BJ (cell line): ENCODE measurements around the gene PDE4C. TPM values are rescaled to one million over a fixed set of nuclear protein-coding genes. Genes with fewer than 3 reads are reported as not detected.

ENCODE experiments used
- CTCF ChIA-PET: fragments of 350-600 bp; formaldehyde crosslinking; extraction: SDS; loops from one replicate; lab custom pipeline; 2021; ENCODE audit warnings: antibody characterized with exemption, inconsistent platforms; lab: Yijun Ruan, JAX
- POLR2A ChIA-PET: fragments of 300-600 bp; sonication (Branson Sonifier 250); formaldehyde crosslinking; extraction: SDS; loops from one replicate; lab custom pipeline; 2021; ENCODE audit warnings: antibody characterized with exemption; lab: Charles Lee
- DNase-seq: peaks from one replicate; pipeline ENCODE4 v3.0.0-alpha.2; 2011; ENCODE audit warnings: low read depth
- H3K27me3 ChIP-seq: 2 replicates; pipeline ENCODE4 v1.6.0; 2011; ENCODE audit warnings: low read length; ENCODE audit not compliant: control insufficient read depth, insufficient read depth
- H3K36me3 ChIP-seq: 2 replicates; pipeline ENCODE4 v1.5.1; 2011; ENCODE audit warnings: low read length; ENCODE audit not compliant: control insufficient read depth, insufficient read depth
- H3K4me3 ChIP-seq: 2 replicates; pipeline ENCODE4 v1.5.1; 2011; ENCODE audit warnings: low read depth, mild to moderate bottlenecking, control low read depth, low read length
- CTCF ChIP-seq: IDR thresholded peaks from 2 replicates; pipeline ENCODE4 v1.5.1; 2011; ENCODE audit warnings: low read depth, mild to moderate bottlenecking, control low read depth, inconsistent platforms, low read length, moderate library complexity; ENCODE audit not compliant: insufficient read depth
- polyA plus RNA-seq: library from polyadenylated mRNA; depleted of rRNA; stranded (reverse); fragments of >200 nt; gene quantifications from 2 replicates; pipeline ENCODE4 v1.2.3, GENCODE V29; 2011

The PDE4C gene
- polyA plus RNA-seq, 1 experiment: 0.06 TPM

DNA sequence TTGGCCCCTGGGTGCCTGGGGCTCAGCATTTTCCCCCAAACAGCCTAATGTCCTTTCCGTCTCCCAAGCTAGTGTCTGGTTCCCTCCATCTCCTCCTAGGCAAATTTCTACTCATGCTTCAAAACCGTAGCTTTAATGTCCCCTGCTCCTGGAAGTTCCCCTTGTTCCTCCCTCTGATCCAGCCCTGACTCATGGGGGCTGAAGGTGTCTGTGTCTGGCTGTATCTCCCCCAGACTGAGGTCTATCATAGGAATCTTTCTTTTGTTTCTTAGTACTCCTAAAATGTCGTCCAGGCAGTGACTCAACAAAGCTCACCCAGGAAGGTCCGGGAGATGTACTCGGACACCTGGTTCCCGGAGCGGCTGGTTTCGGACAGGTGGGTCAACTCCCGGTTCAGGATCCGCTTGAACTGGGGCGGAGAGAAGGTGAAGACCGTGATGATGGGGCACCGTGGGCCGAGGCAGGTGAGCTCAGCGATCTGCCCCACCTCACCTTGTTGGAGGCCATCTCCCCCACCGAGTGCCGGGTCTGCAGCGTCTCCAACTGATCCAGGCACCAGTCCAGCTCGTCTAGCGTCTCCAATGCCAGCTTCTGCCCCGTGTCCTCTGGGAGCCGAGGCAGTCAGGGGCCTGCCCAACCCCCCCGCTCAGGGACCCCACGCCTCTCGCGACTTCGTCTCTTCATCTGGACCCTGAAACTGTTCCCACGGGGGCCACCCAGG lies 6.2 kb downstream of the PDE4C start:
- POLR2A ChIA-PET: no interaction called here
- H3K36me3 ChIP-seq: no peaks in the 10 kb centered on the region
- DNase-seq: no peak
- CTCF ChIA-PET: interaction anchor here (0.6 to 2.0 kb wide), 5 partner anchors 12 to 205 kb away, joined by 3 to 8 read pairs (median 3); no protein-coding TSS in a partner anchor
- peaks cover 4% of the 10 kb centered on the region; the same call in 1 of the 2 replicates for H3K27me3 ChIP-seq
- TF ChIP-seq CTCF: no peak
- no peak overlapping the region for H3K4me3 ChIP-seq

DNA sequence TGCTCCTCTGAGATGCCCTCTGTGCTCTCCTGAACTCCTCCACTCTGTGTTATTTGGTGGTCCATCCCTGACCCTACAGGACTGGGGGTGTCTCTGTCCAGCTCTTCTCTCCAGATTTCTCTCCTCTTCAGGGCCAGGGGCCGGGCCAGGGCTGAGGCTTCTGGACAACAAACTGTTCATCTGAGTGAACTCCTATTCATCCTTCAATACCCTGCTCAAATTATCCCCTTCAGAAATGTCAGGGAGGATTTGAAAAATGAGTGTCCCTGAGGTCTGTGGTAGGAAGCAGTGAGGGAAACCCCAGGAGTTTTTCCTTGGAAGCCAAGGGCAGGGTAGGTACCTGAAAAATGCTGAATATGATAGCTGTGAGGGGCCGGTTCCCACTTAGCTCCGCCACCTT lies 7.6 kb downstream of the PDE4C start:
- no peak for DNase-seq
- ChIA-PET POLR2A (no interaction called here), CTCF (interaction anchor here (2.0 kb wide), 1 partner anchor 33 kb away, joined by 8 read pairs; no protein-coding TSS in a partner anchor)
- Histone ChIP-seq H3K27me3 (peaks cover 4% of the 10 kb centered on the region; the same call in 1 of the 2 replicates), H3K36me3 (no peaks in the 10 kb centered on the region), H3K4me3 (no peak overlapping the region)
- no peak for TF ChIP-seq CTCF

- DNase-seq: no peak
- CTCF ChIA-PET: no interaction called here
- Histone ChIP-seq H3K36me3 (no peaks in the 10 kb centered on the region), H3K27me3 (peaks cover 4% of the 10 kb centered on the region; the same call in 1 of the 2 replicates), H3K4me3 (no peak overlapping the region)
- no peak for TF ChIP-seq CTCF
- POLR2A ChIA-PET: no interaction called here
These were observed 8.1 kb downstream of the PDE4C start for GRCh38 chr19:18218159-18218558.

- no peak overlapping the region for H3K4me3 ChIP-seq
- no peak for TF ChIP-seq CTCF
- CTCF ChIA-PET: no interaction called here
- DNase-seq: no peak
- no peaks in the 10 kb centered on the region for H3K36me3 ChIP-seq
- H3K27me3 ChIP-seq: peaks cover 4% of the 10 kb centered on the region; the same call in 1 of the 2 replicates
- POLR2A ChIA-PET: no interaction called here
These were observed 9.4 kb downstream of the PDE4C start for GRCh38 chr19:18216789-18217188.

DNA sequence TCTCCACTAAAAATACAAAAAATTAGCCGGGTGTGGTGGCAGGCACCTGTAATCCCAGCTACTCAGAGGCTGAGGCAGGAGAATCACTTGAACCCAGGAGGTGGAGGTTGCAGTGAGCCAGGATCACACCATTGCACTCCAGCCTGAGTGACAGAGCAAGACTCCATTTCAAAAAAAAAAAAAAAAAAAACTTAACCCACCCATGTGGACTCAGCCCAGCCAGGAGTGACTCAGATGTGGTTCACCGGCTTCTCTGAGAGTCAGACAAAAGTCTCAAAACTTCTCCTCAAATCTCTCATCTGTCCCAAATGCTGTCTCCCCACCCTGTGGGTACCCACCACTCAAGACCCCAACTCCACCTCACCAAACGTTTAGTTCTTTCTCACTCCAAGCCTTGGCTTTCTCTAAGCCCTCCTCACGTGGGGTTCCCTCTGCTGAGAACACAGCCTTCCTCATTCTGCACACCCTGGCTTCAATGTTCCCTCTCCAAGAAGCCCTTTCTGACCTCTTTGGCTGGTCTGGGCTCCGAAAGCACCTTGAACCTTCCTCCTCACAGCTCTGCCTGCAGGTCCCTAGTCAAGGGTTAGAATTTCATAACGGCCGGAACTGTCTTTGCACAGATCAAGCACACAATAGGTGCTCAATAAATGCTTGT lies 11.3 kb downstream of the PDE4C start:
- Histone ChIP-seq H3K36me3 (no peaks in the 10 kb centered on the region), H3K4me3 (no peak overlapping the region), H3K27me3 (peaks cover 4% of the 10 kb centered on the region; the same call in 1 of the 2 replicates)
- DNase-seq: no peak
- CTCF ChIA-PET: no interaction called here
- POLR2A ChIA-PET: no interaction called here
- no peak for TF ChIP-seq CTCF
